ENCODE measurements around the gene TIMD4.
"Not testable (repeated sequence)": the region's sequence is repeated elsewhere in the genome, so short reads cannot be mapped to it uniquely, and the experiment has no call there.

TIMD4 gene

DNA sequence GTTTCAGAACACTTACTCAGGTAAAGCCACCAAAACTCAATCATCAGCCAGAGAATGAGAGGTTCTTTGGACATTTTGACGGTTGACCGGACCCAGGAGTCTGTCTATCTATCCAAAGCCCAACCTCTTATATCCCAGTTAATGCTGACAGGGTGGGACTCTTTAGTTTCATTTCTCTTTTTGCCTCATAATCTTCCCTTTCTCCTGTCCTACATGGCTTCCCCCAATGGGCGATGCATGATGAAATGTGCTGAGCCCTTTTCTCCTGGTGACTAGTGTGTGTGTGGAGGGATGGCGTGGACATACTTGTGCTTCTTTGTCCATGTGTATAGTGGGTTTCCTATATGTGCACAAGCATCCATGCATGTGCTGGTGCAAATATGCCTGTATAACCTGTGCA lies at the start of gene TIMD4:
Gene TIMD4, minus strand, starts transcription at position 102 of the 400 bp plus-strand sequence. Its CDS starts 28 bp downstream, at position 74.
- no peak for DNase-seq (ENCODE audit: low spot score)

DNA sequence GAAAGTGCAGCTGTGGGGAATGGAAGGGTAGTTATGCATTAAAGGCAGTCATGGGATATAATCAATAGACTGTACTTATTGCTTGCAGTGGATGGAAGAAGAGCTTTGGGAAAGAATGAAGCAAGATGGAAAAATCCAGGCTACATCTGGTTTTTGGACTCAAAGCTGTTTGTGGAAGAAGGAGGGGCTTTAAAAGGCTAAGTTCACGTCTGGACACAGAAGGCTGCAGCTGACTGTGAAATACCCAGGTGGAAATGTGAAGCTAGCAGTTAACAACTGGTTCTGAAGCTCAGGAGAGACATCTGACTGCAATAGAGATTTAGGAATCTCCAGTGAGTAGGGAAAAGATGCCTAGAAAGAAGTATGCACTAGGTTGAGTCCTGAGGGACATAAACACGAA lies 43.2 kb upstream of the TIMD4 start:
- no peak for DNase-seq (ENCODE audit: low spot score)

DNA sequence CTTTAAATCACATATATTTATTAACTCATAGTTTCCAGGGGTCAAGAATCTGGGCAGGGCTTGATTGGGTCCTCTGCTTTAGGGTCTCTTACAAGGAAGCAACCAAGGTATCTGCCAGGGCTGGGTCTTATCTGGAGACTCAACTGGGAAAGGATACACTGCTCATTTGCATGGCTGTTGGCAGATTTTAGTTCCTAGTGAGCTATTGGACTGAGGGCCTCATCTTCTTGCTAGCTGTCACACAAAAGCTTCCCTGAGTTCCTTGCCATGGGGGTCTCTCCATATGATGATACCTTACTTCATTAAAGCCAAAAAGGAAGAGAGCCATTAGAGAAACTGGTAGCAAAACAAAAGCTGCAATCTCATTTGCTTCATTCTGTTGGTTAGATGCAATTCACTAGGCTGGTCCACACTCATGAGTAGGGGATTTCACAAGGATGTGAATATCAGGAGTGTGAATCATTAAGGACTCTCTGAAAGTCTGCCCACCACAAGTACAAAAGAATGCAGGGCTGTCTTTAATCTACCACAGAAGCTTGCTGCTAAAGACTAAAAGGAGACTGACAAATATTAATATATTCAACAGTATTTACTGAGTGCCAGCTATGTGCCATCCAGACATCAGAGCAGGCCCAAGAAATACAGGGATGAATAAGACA lies 42.0 kb upstream of the TIMD4 start:
- no peak for DNase-seq (ENCODE audit: low spot score)

DNA sequence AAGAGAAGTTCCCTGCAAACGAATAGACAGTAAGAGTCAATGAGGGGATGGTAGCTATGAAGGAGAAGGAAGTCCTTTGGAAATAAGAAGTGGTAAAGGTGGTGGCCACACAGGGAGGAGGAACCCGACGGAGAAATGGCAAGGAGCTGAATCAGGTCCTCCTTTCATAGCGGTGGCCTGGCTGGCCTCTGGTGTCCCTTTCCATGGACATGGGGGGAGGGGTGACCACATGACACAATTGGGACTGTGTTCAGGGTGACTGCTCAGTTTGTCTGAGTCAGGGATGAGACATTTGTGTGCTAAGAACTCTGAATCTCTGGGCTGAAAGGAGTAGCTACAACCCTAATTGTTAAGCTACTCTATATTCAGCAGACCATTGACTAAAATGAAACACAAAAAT lies 28.7 kb upstream of the TIMD4 start:
- no peak for DNase-seq (ENCODE audit: low spot score)

DNA sequence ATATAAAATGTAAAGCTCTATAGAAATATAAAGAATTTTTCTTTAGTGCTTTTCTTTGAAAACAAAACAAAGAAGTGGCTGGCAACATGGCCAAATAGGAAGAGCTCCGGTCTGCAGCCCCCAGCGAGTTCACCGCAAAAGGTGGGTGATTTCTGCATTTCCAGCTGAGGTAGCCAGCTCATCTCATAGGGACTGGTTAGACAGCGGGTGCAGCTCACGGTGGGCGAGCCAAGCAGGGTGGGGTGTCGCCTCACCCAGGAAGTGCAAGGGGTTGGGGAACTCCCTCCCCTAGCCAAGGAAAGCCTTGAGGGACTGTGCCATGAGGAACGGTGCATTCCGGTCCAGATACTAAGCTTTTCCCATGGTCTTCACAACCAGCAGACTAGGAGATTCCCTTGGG lies 21.0 kb upstream of the TIMD4 start:
- DNase-seq (ENCODE audit: low spot score): no peak

DNA sequence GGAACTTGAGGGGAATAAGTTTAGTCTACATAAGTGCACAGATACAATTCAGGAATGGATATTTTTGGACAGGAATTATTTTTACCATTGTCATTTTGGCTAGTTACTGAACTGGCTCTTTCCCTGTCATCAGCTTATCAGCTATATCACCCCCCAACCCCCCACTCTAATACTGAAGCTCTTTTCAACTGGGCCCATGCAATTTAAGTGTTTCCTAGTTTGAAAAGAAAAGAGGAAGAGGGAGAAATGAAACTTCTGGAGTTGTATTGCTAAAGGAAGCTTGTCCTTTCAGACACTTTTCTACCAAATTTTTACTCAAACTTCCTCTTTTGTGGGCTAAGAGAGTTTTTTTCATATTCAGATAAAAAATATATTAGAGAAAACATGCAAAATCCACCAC lies 18.5 kb upstream of the TIMD4 start:
- no peak for DNase-seq (ENCODE audit: low spot score)

DNA sequence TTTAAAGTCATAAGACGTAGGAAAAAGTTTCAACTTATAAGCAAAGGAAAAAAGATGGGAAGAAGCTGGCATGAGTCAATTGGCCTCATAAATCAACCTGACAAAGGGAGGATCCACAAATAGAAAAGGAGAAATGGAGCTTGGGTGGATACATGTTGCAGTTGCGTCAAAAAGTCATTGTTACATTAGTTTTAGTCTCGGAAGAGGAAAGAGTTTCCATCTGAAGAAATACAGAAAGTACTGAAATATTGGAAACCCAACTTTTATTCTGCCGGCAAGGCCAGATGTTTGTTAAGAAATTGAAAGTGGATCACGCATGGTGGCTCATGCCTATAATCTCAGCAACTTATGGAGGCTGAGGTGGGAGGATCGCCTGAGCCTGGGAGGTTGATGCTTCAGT lies 11.3 kb upstream of the TIMD4 start:
- DNase-seq (ENCODE audit: low spot score): no peak

DNA sequence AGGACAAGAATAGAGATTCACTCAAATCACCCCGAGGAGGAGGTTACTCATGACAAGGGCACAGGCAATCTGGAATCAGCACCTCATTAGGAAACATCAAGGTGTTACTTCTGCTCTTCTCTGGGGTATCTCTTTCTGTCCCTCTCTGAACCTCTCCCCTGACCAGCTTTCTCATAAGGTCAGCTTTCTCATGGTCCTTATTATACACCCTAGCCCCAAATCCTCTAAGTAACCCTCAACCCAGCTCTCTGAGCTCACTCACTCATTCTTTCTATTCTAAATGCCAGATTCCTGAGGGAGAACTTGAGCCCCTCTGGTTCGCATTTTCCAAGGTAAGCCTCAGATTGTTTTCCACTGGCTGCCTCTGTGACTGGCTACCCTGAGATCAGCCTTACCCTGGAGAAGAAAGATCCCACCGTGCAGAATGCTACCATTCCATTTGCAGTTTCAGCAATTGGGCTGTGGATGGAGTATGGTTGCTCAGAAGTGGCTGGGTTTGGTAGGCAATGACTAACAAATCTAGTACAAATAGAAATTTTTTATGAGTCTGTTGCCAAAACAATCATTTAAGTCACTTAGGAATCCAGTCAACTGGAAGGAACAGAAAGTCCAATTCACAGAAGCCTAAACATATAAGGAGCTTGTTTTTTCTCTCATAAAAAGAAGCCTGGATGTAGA lies 9.0 kb upstream of the TIMD4 start:
- no peak for DNase-seq (ENCODE audit: low spot score)

DNA sequence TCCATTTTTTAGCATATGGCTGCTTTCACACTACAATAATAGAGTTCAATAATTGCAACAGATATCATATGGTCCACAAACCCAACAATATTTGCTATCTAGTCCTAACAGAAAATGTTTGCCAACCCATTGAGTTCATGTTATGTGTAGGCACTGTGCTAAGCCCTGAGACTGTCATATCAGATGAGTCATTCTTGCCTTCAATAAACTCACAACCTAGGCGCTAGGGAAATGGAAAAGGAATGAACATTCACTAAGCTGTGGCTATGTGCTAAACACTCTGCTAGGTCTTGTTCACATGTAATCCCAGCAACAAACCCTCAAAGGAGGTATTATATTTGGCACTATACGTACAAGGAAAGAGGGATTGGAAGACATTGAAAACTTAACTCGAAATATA lies 8.4 kb upstream of the TIMD4 start:
- no peak for DNase-seq (ENCODE audit: low spot score)

DNA sequence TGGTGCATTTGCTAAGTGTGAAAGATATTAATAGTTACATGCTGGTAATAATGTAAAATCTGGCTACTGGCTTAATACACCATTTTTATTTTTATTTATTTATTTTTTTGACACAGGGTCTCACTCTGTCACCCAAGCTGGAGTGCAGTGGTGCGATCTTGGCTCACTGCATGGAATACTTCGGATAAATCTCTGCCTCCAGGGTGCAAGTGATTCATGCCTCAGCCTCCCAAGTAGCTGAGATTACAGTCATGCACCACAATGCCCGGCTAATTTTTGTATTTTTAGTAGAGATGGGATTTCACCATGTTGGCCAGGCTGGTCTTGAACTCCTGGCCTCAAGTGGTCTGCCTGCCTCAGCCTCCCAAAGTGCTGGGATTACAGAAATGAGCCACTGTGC lies 4.4 kb upstream of the TIMD4 start:
- not testable (repeated sequence) for DNase-seq (ENCODE audit: low spot score)

DNA sequence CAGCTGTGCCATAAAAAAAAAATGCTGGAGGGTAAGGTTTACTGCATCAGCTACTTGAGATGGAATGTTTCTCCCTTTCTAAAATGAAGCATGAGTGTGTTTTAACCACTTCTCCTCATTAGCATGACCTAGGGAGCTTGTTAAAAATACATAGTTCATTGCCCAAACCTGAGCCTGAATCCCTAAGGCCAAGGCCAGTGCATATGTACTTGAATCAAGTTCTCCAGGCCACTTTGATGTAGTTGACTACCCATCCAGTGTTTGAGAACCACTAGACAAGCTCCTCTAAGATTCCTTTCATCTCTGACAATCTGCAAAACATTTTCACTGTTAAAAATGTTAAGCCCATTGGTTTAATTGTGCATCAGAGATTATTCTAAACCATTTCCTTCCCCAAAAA lies 6.7 kb downstream of the TIMD4 start:
- no peak for DNase-seq (ENCODE audit: low spot score)

DNA sequence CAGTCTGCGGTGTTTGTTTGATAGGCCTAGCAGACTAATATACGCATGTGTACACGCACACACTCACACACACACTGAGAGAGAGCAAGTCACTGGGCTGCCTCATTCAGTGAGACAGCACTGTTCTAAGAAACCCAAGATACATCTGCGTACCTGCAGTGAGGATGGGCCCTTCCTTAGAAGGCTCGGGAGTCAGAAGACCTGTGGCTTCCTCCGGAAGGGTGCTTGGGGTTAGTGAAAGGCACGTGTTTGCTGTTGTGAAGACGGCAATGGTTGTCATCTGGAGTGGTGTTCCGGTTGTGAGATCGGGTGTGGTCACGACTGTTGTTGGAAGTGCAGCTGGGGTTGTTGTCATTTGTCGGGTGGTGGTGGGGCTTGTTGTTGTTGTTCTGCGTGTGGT lies 11.7 kb downstream of the TIMD4 start:
- DNase-seq (ENCODE audit: low spot score): no peak

DNA sequence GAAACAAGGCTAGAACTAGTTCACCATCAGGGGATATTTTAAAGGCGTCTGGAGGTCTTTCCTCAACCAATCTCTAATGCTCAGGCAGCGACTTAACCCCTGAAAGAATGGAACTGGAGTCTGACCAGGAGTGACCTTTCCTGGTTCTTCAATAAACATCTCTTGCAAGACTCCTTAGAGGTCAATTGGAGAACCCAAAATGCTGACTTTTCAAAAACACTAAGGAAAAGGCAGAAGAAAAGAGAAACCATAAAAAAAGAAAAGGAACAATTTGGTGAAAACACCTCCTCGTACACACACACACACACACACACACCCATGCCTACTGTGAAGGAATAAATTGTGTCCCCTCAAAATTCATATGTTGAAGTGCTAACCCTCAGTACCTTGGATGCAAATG lies 12.3 kb downstream of the TIMD4 start:
- no peak for DNase-seq (ENCODE audit: low spot score)

DNA sequence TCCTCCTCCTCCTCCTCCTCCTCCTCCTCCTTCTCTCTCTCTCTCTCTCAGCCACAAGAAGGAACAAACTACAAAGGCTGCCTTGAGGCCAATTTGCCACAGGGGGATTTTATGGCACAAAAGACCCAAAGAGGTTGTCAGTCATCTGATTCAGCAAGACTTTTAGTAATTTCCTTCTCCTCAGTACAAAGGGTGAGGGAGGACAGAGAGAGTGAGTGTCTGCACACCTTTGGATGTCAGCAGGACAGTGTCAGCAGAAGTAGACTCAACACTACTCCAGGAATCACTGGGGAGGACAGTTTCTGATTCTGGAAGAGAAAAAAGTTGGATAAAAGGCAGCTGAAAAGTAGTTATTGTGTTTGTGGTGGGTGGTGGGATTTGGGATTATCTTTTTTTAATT lies 13.6 kb downstream of the TIMD4 start:
- no peak for DNase-seq (ENCODE audit: low spot score)

DNA sequence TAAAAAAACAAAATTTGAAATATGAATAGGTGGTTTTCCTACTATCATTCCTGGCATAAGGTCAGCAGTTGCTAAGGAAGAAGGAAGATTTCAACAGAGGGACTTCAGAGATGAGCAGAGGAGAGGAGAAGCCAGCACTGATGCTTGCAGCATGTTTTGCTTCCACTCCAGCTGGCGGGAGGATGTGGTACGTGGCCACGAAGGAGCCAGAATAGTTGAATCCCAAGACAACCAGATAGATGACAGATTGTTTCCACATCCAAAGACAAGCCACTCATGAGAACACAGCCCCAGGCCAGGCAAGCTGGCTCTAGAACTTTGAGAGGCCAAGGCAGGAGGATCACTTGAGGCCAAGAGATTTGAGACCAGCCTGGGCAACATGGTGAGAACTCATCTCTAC lies 15.1 kb downstream of the TIMD4 start:
- DNase-seq (ENCODE audit: low spot score): no peak

DNA sequence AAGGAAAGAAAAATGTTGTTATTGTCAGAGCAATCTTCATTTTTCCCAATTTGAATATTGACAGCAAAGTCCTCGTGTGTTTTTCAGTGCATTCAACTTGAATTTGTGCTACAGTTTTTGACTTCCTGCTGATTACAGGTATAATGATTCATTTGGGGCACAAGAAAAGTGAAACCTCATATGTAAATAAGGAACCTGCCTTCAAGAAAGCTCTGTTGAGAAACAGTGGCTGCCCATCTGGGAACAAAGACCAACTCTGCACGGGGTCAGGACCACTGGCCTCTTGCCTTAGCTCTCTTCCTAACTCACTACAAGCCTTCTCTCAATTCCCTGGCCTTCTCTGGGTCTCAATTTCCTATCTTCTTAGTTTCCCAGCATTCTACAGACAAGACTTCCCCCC lies 21.0 kb downstream of the TIMD4 start:
- DNase-seq (ENCODE audit: low spot score): no peak

DNA sequence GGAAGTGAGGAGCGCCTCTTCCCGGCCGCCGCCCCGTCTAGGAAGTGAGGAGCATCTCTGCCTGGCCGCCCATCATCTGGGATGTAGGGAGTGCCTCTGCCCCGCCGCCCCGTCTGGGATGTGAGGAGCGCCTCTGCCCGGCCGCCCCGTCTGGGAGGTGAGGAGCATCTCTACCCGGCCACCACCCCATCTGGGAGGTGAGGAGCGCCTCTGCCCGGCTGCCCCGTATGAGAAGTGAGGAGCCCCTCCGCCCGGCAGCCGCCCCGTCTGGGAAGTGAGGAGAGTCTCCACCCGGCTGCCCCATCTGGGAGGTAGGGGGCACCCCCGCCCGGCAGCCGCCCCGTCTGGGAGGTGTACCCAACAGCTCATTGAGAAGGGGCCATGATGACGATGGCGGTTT lies 22.6 kb downstream of the TIMD4 start:
- DNase-seq (ENCODE audit: low spot score): not testable (repeated sequence)

DNA sequence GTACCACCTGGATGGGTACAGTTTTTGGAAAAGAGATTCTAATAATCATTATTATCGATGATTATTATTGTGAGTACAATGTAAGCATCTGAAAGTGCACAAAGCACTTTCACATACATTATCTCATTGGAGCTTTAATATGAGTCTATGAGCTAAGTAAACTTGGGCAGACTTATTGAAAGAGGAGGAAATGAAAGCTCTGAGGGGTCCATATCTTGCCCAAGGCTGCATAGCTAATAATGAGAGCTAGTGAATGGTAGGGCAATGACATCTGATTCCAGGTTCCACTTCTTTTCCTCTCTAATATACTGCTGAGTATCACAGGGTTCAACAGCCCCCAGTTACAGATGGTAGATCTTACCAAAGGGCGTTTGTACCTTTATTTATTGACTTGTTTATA lies 26.1 kb downstream of the TIMD4 start:
- DNase-seq (ENCODE audit: low spot score): no peak

DNA sequence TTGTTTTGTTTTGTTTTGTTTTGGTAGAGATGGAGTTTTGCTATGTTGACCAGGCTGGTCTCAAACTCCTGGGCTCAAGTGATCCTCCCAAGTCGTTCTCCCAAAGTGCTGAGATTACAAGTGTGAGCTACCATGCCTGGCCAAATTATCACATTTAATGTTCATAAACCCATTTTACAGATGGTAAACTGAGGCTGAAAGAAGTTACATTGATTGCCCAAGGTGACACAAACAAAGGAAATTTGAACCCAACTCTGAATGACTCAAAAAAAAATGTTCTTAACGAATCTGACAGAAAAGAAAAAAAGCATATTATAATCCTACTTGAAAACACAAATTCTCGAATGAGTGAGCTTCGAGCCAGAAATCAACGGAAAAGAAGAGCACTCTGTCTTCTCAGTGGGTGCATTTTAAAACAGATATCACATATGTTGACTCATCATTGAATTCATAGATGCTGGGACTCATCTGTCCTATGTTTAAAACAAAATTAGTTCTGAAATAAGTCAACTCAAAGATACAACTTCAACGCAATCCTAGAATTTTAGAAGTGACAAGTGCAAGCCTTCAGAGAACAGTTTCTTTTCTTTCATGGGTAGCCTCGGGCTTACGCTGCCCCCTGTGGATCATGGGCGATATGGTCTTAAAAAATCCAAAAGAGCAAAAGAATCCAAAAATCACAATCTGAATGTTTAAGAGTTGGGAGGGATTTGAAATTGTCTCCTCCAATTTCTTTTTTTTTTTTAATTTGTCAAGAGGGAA lies 28.4 kb downstream of the TIMD4 start:
- no peak for DNase-seq (ENCODE audit: low spot score)

DNA sequence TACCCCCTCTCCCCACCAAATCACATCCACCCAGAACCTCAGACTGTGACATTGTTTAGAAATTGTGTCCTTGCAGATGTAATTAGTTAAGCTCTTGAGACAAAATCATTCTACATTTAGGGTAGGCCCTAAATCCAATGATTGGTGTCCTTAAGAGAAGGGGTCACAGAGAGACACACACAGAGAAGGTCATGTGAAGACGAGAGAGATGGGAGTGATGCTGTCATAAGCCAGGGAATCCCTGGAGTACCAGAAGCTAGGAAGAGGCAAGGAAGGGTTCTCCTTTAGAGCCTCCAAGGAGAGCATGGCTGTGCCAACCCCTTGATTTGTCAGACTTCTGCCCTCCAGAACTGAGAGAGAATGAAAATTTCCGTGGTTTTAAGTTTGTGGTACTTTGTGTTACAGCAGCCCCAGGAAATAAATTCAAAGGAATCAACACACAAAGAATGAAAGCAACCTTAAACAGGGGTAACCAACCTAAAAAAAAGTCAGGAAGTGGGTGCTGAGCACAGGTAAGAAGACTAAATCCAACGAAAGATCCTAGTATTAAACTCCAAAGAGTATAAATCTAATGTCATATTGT lies 33.6 kb downstream of the TIMD4 start:
- DNase-seq (ENCODE audit: low spot score): no peak

DNA sequence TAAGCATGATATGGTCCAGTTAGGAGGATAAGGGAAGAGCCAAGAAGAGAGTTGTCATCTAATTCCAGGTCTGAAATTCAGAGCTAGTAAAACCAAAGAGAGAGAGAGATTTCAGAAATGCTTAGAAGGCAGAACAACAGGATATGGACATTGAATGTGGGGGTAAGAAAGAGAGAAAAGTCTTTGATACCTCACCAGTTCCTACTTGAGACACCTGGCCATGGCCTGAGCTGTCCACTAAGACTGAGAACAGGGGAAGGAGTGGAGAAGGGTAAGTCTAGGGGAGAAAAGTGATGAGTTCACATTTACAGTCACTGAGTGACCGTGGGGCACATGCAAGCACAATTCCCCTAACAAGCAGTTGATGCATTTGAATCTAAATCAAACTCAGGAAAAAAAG lies 35.5 kb downstream of the TIMD4 start:
- DNase-seq (ENCODE audit: low spot score): no peak

DNA sequence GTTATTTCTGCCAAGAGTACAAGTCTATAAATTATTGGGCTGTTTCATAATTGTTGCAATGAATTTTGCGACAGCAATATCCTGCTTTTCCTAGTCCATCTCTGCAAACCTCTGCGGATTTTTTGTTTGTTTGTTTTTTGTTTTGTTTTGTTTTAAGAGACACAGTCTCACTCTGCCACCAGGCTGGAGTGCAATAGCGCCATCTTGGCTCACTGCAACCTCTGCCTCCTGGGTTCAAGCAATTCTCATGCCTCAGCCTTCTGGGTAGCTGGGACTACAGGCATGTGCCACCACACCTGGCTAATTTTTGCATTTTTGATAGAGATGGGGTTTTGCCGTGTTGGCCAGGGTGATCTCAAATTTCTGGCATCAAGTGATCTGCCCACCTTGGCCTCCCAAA lies 37.3 kb downstream of the TIMD4 start:
- DNase-seq (ENCODE audit: low spot score): not testable (repeated sequence)

DNA sequence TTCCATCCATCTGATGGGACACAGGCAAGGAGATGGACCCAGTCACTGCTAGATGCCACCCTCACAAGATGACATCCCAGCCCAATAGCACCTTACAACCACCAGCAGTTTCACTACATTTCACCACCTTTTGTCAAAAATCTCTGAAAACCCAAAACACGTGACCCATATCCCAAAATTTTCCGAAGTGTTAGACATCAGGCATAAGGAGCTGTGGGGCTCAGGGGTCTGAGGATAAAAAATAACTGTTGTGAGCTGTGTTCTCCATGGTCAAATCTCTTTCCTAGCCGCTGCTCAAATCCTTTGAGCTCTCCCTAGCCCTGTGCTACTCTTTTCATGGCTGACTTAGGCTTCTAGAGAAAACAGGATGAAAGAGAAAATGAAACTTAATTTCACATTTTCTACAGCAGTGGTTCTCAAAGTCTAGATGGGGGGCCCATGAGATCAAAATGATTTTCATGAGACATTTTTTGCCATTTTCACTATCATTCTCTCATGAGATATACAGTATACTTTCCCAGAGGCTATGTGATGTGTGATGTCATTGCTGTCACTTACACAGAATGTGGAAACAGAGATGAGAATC lies 40.7 kb downstream of the TIMD4 start:
- DNase-seq (ENCODE audit: low spot score): no peak

Measured in AG08396 (cell line).